ENCODE measurements around the gene ZNF865. TPM values are rescaled to one million over a fixed set of nuclear protein-coding genes. Genes with fewer than 3 reads are reported as not detected.

The ZNF865 gene
- total and polyA plus RNA-seq, 7 experiments from 2014 or later = 0.06 to 22.7 (median 15.2) TPM

DNA sequence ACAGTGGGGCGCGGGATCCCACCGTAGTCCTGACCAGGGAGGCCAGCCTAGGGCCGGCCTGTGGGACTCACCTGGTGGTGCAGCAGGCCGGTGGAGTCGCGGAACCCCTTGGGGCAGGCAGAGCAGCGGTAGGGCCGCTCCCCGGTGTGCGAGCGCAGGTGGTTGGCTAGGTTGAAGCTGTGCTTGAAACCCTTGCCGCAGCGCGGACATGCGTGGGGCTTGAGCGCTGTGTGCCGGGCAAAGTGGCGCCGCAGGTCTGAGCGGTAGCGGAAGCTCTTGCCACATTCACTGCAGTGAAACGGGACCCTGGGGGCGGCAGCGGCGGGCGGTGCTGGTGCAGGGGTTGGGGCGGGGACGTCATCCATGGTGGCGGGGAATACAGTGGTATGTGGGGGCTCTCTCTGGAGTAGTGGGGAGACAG lies 7.9 kb upstream of the ZNF865 start:
- CTCF ChIA-PET = no interaction called here
- Histone ChIP-seq H3K4me3 (ENCODE audit: low read length) (no peak overlapping the region), H3K4me1 (ENCODE audit: control insufficient read depth in 2 of 2, insufficient read depth in 2 of 2, low read length in 2 of 2) (peaks cover 0 to 12% of the 10 kb centered on the region in 2 donors), H3K27ac (ENCODE audit: low read depth, low read length) (no peak overlapping the region), H3K9me3 (ENCODE audit: control insufficient read depth in 2 of 3, low read length in 3 of 3) (no peaks in the 10 kb centered on the region), H3K36me3 (ENCODE audit: control insufficient read depth in 2 of 3, insufficient read depth in 3 of 3, low read length in 3 of 3) (peaks cover 0 to 50% (median 0%) of the 10 kb centered on the region in 3 experiments), H3K27me3 (ENCODE audit: control insufficient read depth in 2 of 2, insufficient read depth in 2 of 2, low read length in 2 of 2) (no peaks in the 10 kb centered on the region)
- H3K27ac Mint-ChIP-seq = peak overlapping the region in 1 of 9 donors; percentile 97
- POLR2A ChIA-PET = interaction anchor here (2.3 to 3.4 kb wide), 2 partner anchors 9 to 11 kb away, joined by 8 to 44 read pairs; no protein-coding TSS in a partner anchor
- peaks cover 13 to 24% (median 18%) of the 10 kb centered on the region in 7 donors for H3K4me1 Mint-ChIP-seq
- peaks cover 14 to 31% (median 29%) of the 10 kb centered on the region in 5 donors for H3K36me3 Mint-ChIP-seq
- intact Hi-C loops (cut with micrococcal nuclease) = no loop called here
- no peak overlapping the region for H3K4me3 Mint-ChIP-seq
- no peaks in the 10 kb centered on the region for H3K27me3 Mint-ChIP-seq
- DNase-seq = no peak
- ATAC-seq = no peak
- H3K9me3 Mint-ChIP-seq = peaks cover 0 to 7% (median 0%) of the 10 kb centered on the region in 11 donors

DNA sequence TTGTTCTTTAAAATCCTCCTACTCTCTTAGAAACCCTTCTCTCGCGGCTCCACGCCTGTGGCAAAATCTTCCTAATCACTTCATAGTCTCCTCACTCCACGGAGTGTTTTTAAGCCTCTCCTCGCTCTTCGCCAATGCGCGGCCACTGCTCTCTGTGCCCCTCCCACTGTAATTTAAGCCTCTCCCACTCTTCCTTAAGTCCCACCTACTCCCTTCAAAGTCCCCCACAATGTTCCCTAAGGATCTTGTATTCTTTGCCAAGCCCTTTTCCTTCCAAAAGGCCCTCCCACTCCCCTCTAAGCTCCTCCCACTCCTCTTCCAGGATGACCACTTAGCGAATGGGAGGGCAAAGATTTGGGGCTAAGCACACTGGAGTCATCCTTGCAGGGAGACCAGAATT lies 7.4 kb upstream of the ZNF865 start:
- no peak overlapping the region for H3K4me3 ChIP-seq (ENCODE audit: low read length)
- ChIA-PET POLR2A (interaction anchor here (0.7 to 3.4 kb wide), 4 partner anchors 11 to 121 kb away, joined by 3 to 44 read pairs (median 18); partner anchors contain the start of genes ZNF579 and ZNF628), CTCF (no interaction called here)
- intact Hi-C loops (cut with micrococcal nuclease) = no loop called here
- DNase-seq (no peak), ATAC-seq (no peak)
- no peak overlapping the region for H3K27ac ChIP-seq (ENCODE audit: low read depth, low read length)
- H3K9me3 Mint-ChIP-seq = peaks cover 0 to 7% (median 0%) of the 10 kb centered on the region in 11 donors
- peaks cover 0 to 12% of the 10 kb centered on the region in 2 donors for H3K4me1 ChIP-seq (ENCODE audit: control insufficient read depth in 2 of 2, insufficient read depth in 2 of 2, low read length in 2 of 2)
- H3K36me3 Mint-ChIP-seq = peaks cover 14 to 31% (median 29%) of the 10 kb centered on the region in 5 donors
- no peaks in the 10 kb centered on the region for H3K27me3 ChIP-seq (ENCODE audit: control insufficient read depth in 2 of 2, insufficient read depth in 2 of 2, low read length in 2 of 2)
- H3K36me3 ChIP-seq (ENCODE audit: control insufficient read depth in 2 of 3, insufficient read depth in 3 of 3, low read length in 3 of 3) = peaks cover 0 to 50% (median 0%) of the 10 kb centered on the region in 3 experiments
- no peaks in the 10 kb centered on the region for H3K9me3 ChIP-seq (ENCODE audit: control insufficient read depth in 2 of 3, low read length in 3 of 3)
- peak overlapping the region in 6 of 9 donors; percentile 14 to 100 (median 93) for H3K27ac Mint-ChIP-seq
- no peaks in the 10 kb centered on the region for H3K27me3 Mint-ChIP-seq
- peak overlapping the region in 2 of 10 donors; percentile 21 to 99 for H3K4me3 Mint-ChIP-seq
- peaks cover 13 to 24% (median 18%) of the 10 kb centered on the region in 7 donors for H3K4me1 Mint-ChIP-seq

DNA sequence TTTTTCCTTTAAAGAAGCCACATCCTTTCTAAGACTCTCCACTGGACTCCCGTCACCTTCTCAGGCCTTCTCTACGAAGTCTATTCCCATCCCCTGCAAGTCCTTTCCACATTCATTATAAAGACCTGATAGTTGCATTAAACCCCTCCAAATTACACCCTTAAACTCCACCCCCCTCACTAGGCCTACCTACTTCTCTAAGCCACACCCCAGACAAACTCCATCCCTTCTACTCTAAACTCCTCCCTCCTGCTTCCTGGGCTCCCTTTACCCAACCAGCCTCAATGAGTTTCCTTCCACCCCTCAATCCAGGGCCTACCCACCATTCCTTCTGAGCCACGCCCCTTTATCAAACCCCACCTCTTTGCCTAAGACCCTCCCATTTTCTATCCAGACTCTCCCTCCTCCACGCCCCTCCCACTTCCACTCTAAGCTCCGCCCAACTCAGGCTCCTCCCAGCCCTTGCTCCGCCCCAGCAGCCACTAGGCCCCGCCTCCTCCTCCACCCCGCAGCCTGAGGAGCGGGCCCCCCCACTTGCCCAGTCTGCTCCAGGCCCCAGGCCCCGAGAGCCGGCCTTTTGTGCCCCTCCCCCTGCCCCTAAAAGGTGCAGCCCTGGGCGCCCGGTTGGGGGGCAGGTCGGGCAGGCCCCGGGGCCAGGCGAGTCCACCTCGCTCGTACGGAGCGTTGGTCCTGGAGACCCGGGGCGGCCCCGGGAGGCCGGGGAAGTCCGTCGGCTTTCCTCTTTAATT lies 6.6 kb upstream of the ZNF865 start:
- peak overlapping the region; percentile 93 for H3K27ac ChIP-seq (ENCODE audit: low read depth, low read length)
- ATAC-seq (peak; percentile 86), DNase-seq (peak; percentile 92 to 98 (median 95))
- intact Hi-C loops (cut with micrococcal nuclease) = loop anchor here (1.0 kb wide), 18 partner anchors 12 to 1409 kb away; partner anchors contain the start of genes EPN1 (in 2 of the 2), PPP1R12C (in 2 of the 2), PPP6R1 (in 2 of the 2) and ZNF444 (in 2 of the 2)
- peaks cover 0 to 7% (median 0%) of the 10 kb centered on the region in 11 donors for H3K9me3 Mint-ChIP-seq
- peaks cover 18 to 29% (median 26%) of the 10 kb centered on the region in 7 donors for H3K4me1 Mint-ChIP-seq
- H3K36me3 Mint-ChIP-seq = peaks cover 14 to 32% (median 25%) of the 10 kb centered on the region in 5 donors
- no peaks in the 10 kb centered on the region for H3K9me3 ChIP-seq (ENCODE audit: control insufficient read depth in 2 of 3, low read length in 3 of 3)
- H3K27me3 ChIP-seq (ENCODE audit: control insufficient read depth in 2 of 2, insufficient read depth in 2 of 2, low read length in 2 of 2) = no peaks in the 10 kb centered on the region
- CTCF ChIA-PET = interaction anchor here (0.6 to 1.6 kb wide), 5 partner anchors 12 to 88 kb away, joined by 3 to 8 read pairs (median 4); partner anchors contain the start of genes U2AF2 and ZNF784
- H3K27ac Mint-ChIP-seq = peak overlapping the region; percentile 97 to 100 (median 99)
- H3K36me3 ChIP-seq (ENCODE audit: control insufficient read depth in 2 of 3, insufficient read depth in 3 of 3, low read length in 3 of 3) = peaks cover 0 to 43% (median 0%) of the 10 kb centered on the region in 3 experiments
- H3K4me3 Mint-ChIP-seq = peak overlapping the region; percentile 90 to 100 (median 99)
- peaks cover 0 to 12% of the 10 kb centered on the region in 2 donors for H3K4me1 ChIP-seq (ENCODE audit: control insufficient read depth in 2 of 2, insufficient read depth in 2 of 2, low read length in 2 of 2)
- H3K4me3 ChIP-seq (ENCODE audit: low read length) = peak overlapping the region; percentile 93
- POLR2A ChIA-PET = interaction anchor here (0.7 to 3.4 kb wide), 22 partner anchors 12 to 1409 kb away, joined by 3 to 44 read pairs (median 8); partner anchors contain the start of genes KMT5C, LENG8, PPP6R1 and U2AF2
- no peaks in the 10 kb centered on the region for H3K27me3 Mint-ChIP-seq

DNA sequence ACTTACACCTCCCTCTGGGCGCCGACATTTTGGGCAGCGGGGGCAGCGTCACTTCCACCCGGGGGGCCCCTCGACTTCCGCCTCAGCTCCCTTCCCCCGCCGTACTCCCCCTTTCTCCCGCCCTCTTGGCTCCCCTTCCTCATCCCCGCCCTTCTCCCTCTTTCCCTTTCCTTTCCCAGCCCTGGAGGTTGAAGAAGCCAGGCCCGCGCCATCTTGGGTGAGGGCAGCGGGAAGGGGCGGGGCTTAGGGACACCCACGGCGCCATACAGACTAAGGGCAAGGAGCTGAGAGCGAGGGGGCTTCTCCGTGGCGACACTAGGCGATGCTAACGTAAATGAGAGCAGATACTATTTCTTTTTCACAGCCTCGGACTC lies 6.0 kb upstream of the ZNF865 start, which contains the start of gene FIZ1:
TSS of gene FIZ1 (minus strand) at position 50 of the 374 bp plus-strand sequence. CDS start 1,652 bp downstream, outside the sequence.
- ATAC-seq (peak; percentile 84), DNase-seq (peak; percentile 88 to 97 (median 95))
- peak within 1 kb of the TSS; percentile 93 for H3K27ac ChIP-seq (ENCODE audit: low read depth, low read length)
- Mint-ChIP-seq H3K36me3 (peaks cover 14 to 32% (median 25%) of the 10 kb centered on the region in 5 donors), H3K4me3 (peak within 1 kb of the TSS; percentile 90 to 100 (median 99)), H3K27ac (peak within 1 kb of the TSS; percentile 97 to 100 (median 99)), H3K4me1 (peaks cover 18 to 33% (median 28%) of the 10 kb centered on the region in 7 donors), H3K9me3 (peaks cover 0 to 7% (median 0%) of the 10 kb centered on the region in 11 donors), H3K27me3 (no peaks in the 10 kb centered on the region)
- CTCF ChIA-PET = interaction anchor here (0.6 to 1.6 kb wide), 5 partner anchors 13 to 55 kb away, joined by 4 to 8 read pairs (median 4); partner anchors contain the start of genes U2AF2 and ZNF784
- H3K36me3 ChIP-seq (ENCODE audit: control insufficient read depth in 2 of 3, insufficient read depth in 3 of 3, low read length in 3 of 3) = peaks cover 0 to 42% (median 0%) of the 10 kb centered on the region in 3 experiments
- no peaks in the 10 kb centered on the region for H3K27me3 ChIP-seq (ENCODE audit: control insufficient read depth in 2 of 2, insufficient read depth in 2 of 2, low read length in 2 of 2)
- POLR2A ChIA-PET = interaction anchor here (0.6 to 3.4 kb wide), 24 partner anchors 13 to 1410 kb away, joined by 3 to 44 read pairs (median 6); partner anchors contain the start of genes KMT5C, LENG8, PPP6R1 and U2AF2
- H3K4me1 ChIP-seq (ENCODE audit: control insufficient read depth in 2 of 2, insufficient read depth in 2 of 2, low read length in 2 of 2) = peaks cover 0 to 13% of the 10 kb centered on the region in 2 donors
- H3K4me3 ChIP-seq (ENCODE audit: low read length) = peak within 1 kb of the TSS; percentile 93
- no peaks in the 10 kb centered on the region for H3K9me3 ChIP-seq (ENCODE audit: control insufficient read depth in 2 of 3, low read length in 3 of 3)
- intact Hi-C loops (cut with micrococcal nuclease) = loop anchor here (1.0 kb wide), 18 partner anchors 12 to 1409 kb away; partner anchors contain the start of genes EPN1 (in 2 of the 2), PPP1R12C (in 2 of the 2), PPP6R1 (in 2 of the 2) and ZNF444 (in 2 of the 2)

DNA sequence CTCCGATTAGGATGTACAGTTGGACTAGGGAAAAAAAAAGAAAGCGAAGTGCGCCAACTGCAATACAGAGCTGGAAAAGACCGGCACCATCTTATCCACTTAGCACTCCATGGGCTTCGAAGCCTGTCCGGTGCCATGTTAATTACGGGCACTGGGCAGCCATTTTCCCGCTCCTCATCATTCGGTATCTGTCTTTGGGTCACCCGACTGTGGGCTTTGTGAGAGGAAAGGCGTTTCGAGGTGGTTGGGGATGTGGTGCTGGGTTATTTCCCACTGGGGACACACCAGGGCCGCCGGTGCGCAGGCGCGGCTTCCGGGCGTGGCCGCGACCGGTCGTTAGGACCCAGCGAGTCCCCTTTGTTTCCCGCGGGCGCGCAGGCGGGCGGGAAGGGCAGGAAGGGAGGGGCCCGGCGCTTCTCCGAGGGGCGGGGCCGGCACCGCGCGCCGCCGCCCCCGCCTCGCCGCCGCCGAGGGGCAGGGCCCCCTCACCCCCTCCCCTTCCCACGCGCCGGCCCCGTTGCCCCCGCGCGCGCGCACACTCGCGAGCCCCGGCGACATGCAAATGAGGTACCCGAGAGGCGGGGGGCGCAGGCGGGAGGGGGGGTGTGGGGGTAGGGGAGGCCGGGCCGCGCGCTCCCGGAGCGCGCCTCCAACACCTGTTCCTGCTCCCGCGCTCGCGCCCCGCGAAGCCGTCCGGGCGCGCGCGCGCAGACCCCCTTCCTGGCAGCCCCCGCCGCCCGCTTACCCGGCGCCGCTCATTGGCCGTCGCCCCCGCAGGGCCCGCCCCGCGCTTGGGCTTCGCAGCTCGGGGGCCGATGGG lies 5.4 kb upstream of the ZNF865 start, which contains the start of gene ZNF524:
TSS of gene ZNF524 (plus strand) at position 447 of the 820 bp plus-strand sequence. CDS start 1,825 bp downstream, outside the sequence.
- peak within 1 kb of the TSS; percentile 90 to 100 (median 99) for H3K4me3 Mint-ChIP-seq
- peaks cover 22 to 38% (median 33%) of the 10 kb centered on the region in 7 donors for H3K4me1 Mint-ChIP-seq
- H3K27ac ChIP-seq (ENCODE audit: low read depth, low read length) = peak within 1 kb of the TSS; percentile 93
- H3K27ac Mint-ChIP-seq = peak within 1 kb of the TSS; percentile 97 to 100 (median 99)
- intact Hi-C loops (cut with micrococcal nuclease) = loop anchor here (1.0 kb wide), 18 partner anchors 13 to 1410 kb away; partner anchors contain the start of genes EPN1 (in 2 of the 2), KMT5C (in 2 of the 2), PPP1R12C (in 2 of the 2) and PPP6R1 (in 2 of the 2)
- ChIA-PET POLR2A (interaction anchor here (0.6 to 3.4 kb wide), 25 partner anchors 12 to 1410 kb away, joined by 3 to 44 read pairs (median 6); partner anchors contain the start of genes KMT5C, LENG8, PPP6R1 and U2AF2), CTCF (interaction anchor here (0.6 to 1.6 kb wide), 5 partner anchors 14 to 55 kb away, joined by 4 to 8 read pairs (median 4); partner anchors contain the start of genes U2AF2 and ZNF784)
- H3K36me3 ChIP-seq (ENCODE audit: control insufficient read depth in 2 of 3, insufficient read depth in 3 of 3, low read length in 3 of 3) = peaks cover 0 to 37% (median 0%) of the 10 kb centered on the region in 3 experiments
- H3K4me3 ChIP-seq (ENCODE audit: low read length) = peak within 1 kb of the TSS; percentile 93
- peak; percentile 70 for ATAC-seq
- H3K36me3 Mint-ChIP-seq = peaks cover 9 to 30% (median 19%) of the 10 kb centered on the region in 5 donors
- H3K27me3 Mint-ChIP-seq = no peaks in the 10 kb centered on the region
- no peaks in the 10 kb centered on the region for H3K27me3 ChIP-seq (ENCODE audit: control insufficient read depth in 2 of 2, insufficient read depth in 2 of 2, low read length in 2 of 2)
- no peaks in the 10 kb centered on the region for H3K9me3 ChIP-seq (ENCODE audit: control insufficient read depth in 2 of 3, low read length in 3 of 3)
- H3K9me3 Mint-ChIP-seq = peaks cover 0 to 7% (median 0%) of the 10 kb centered on the region in 11 donors
- H3K4me1 ChIP-seq (ENCODE audit: control insufficient read depth in 2 of 2, insufficient read depth in 2 of 2, low read length in 2 of 2) = peaks cover 0 to 17% of the 10 kb centered on the region in 2 donors
- DNase-seq = peak; percentile 74 to 93 (median 90)

Data from naive thymus-derived CD4-positive, alpha-beta T cell (primary cell).